ENCODE data around the gene AK5. TPM values are rescaled to one million over a fixed set of nuclear protein-coding genes. Genes with fewer than 3 reads are reported as not detected.
"Not testable (repeated sequence)": the region's sequence is repeated elsewhere in the genome, so short reads cannot be mapped to it uniquely, and the experiment has no call there.

The AK5 gene
- total and polyA plus RNA-seq, 2 experiments from 2014 or later = 8.8 to 12.2 TPM

DNA sequence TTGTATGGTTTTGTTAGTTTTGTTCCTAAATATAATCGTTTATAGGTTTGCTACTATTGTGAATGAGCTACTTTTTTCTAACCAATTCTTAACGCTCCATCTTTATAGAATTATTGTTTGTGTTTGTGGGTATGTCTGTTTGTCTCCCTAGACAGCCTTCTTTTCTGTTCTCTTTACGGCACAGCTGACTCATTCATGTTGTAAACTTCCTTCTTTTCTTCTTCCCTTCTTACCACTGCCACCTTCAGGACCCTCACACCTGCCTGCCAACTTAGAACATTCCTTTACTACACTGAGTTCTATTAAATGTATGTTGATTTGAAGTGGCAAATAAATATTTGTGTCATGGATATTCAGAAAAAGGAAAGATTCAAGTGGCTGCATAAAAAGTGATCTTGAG lies 29.1 kb downstream of the AK5 start:
- Histone ChIP-seq H3K79me2 (replicated peaks; ENCODE audit: insufficient read depth) (no peaks in the 10 kb centered on the region), H3K9me2 (ENCODE audit: insufficient read depth) (no peaks in the 10 kb centered on the region), H3F3A (replicated peaks; ENCODE audit: low read depth) (no peaks in the 10 kb centered on the region), H3K4me2 (no peak overlapping the region), H3K27ac (ENCODE audit: low read depth) (no peak overlapping the region), H2AFZ (no peak overlapping the region), H3K4me3 (no peak overlapping the region), H3K4me1 (ENCODE audit: insufficient read depth) (no peaks in the 10 kb centered on the region), H3K36me3 (ENCODE audit: insufficient read depth) (no peaks in the 10 kb centered on the region), H3K27me3 (ENCODE audit: insufficient read depth) (no peaks in the 10 kb centered on the region), H4K20me1 (replicated peaks; ENCODE audit: insufficient read depth) (no peaks in the 10 kb centered on the region)
- TF ChIP-seq POLR2AphosphoS5 (IDR thresholded peaks at IDR 0.05; ENCODE audit: low read depth) (no peak), CTCF (conservative IDR thresholded peaks at IDR 0.05; ENCODE audit: low read depth in 2 of 2) (peak in 1 of 2 experiments; percentile 29; a peak in 1 of 4 replicates)
- Mint-ChIP-seq H3K4me1 (no peaks in the 10 kb centered on the region; the same call in 2 of the 3 replicates), H3K27me3 (ENCODE audit: insufficient read depth, low read depth, poor library complexity) (no peaks in the 10 kb centered on the region), H3K27ac (no peak overlapping the region), H3K36me3 (ENCODE audit: low read depth) (no peaks in the 10 kb centered on the region), H3K9me3 (no peaks in the 10 kb centered on the region; the same call in 2 of the 3 replicates), H3K4me3 (no peak overlapping the region)
- ATAC-seq (no peak), DNase-seq (ENCODE audit: low spot score) (no peak)

DNA sequence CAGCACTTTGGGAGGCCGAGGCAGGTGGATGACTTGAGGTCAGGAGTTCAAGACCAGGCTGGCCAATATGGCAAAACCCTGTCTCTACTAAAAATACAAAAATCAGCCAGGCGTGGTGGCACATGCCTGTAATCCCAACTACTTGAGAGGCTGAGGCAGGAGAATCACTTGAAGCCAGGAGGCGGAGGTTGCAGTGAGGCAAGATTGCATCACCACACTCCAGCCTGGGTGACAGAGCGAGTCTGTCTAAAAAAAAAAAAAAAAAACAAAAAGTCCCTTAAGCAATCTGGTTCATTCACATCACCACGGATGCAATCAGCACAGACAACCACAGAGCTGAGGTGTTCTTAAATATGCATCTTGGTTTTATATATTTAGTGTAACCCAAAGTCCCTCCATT lies 30.5 kb downstream of the AK5 start:
- H3F3A ChIP-seq (replicated peaks; ENCODE audit: low read depth); DNase-seq (ENCODE audit: low spot score); H3K27ac ChIP-seq (ENCODE audit: low read depth); H3K36me3 ChIP-seq (ENCODE audit: insufficient read depth); H3K4me2 ChIP-seq; H3K36me3 Mint-ChIP-seq (ENCODE audit: low read depth); ATAC-seq; H3K4me1 Mint-ChIP-seq; H3K4me3 ChIP-seq; H2AFZ ChIP-seq; H3K9me2 ChIP-seq (ENCODE audit: insufficient read depth); H3K4me3 Mint-ChIP-seq; H4K20me1 ChIP-seq (replicated peaks; ENCODE audit: insufficient read depth); H3K79me2 ChIP-seq (replicated peaks; ENCODE audit: insufficient read depth); H3K4me1 ChIP-seq (ENCODE audit: insufficient read depth); H3K27me3 ChIP-seq (ENCODE audit: insufficient read depth); H3K27me3 Mint-ChIP-seq (ENCODE audit: insufficient read depth, low read depth, poor library complexity); H3K9me3 Mint-ChIP-seq: not testable (repeated sequence)
- peak overlapping the region; percentile 28; the same call in 1 of the 2 replicates for H3K27ac Mint-ChIP-seq

- H3K4me1 ChIP-seq (ENCODE audit: insufficient read depth) = no peaks in the 10 kb centered on the region
- no peak overlapping the region for H3K27ac ChIP-seq (ENCODE audit: low read depth)
- no peak overlapping the region; the same call in 1 of the 2 replicates for H2AFZ ChIP-seq
- H3K4me3 Mint-ChIP-seq = no peak overlapping the region
- no peaks in the 10 kb centered on the region for H4K20me1 ChIP-seq (replicated peaks; ENCODE audit: insufficient read depth)
- H3K36me3 ChIP-seq (ENCODE audit: insufficient read depth) = no peaks in the 10 kb centered on the region
- no peak overlapping the region; the same call in 1 of the 2 replicates for H3K27ac Mint-ChIP-seq
- no peaks in the 10 kb centered on the region for H3K9me2 ChIP-seq (ENCODE audit: insufficient read depth)
- H3K79me2 ChIP-seq (replicated peaks; ENCODE audit: insufficient read depth) = no peaks in the 10 kb centered on the region
- H3K9me3 Mint-ChIP-seq = no peaks in the 10 kb centered on the region
- H3K27me3 Mint-ChIP-seq (ENCODE audit: insufficient read depth, low read depth, poor library complexity) = no peaks in the 10 kb centered on the region
- H3K4me2 ChIP-seq = no peak overlapping the region
- no peaks in the 10 kb centered on the region for H3F3A ChIP-seq (replicated peaks; ENCODE audit: low read depth)
- H3K4me1 Mint-ChIP-seq = no peaks in the 10 kb centered on the region; the same call in 2 of the 3 replicates
- ATAC-seq = peak; percentile 100
- no peak overlapping the region for H3K4me3 ChIP-seq
- no peaks in the 10 kb centered on the region for H3K36me3 Mint-ChIP-seq (ENCODE audit: low read depth)
- H3K27me3 ChIP-seq (ENCODE audit: insufficient read depth) = no peaks in the 10 kb centered on the region
- DNase-seq (ENCODE audit: low spot score) = peak; percentile 80
- TF ChIP-seq CREB1 (CRISPR knock-in tag; IDR thresholded peaks at IDR 0.05; ENCODE audit: low read depth) (0 out of 2 replicates have a peak, but pooled peaks have one; percentile 14), EZH2 (IDR thresholded peaks at IDR 0.05; ENCODE audit: low read depth, unreplicated experiment) (no peak), CTCF (conservative IDR thresholded peaks at IDR 0.05; ENCODE audit: low read depth in 2 of 2) (peak; percentile 67 to 83), ZNF462 (CRISPR knock-in tag; IDR thresholded peaks at IDR 0.05) (peak; percentile 71; the same call in 1 of the 2 replicates)
Measured at GRCh38 chr1:77313491-77313890, 31.7 kb downstream of the AK5 start.

Data from GM23338 (cell line).